PC-9 (cell line): ENCODE results near the gene OPHN1. TPM values are rescaled to one million over a fixed set of nuclear protein-coding genes. Genes with fewer than 3 reads are reported as not detected.

Experiments
- BruUV-seq: library from RNA; stranded (reverse); fragments of 400-500 nt; replicated peaks from 2 replicates; lab custom pipeline; 2021; lab: Mats Ljungman, UMichigan
- CTCF ChIA-PET: fragments of 300-600 bp; sonication (Branson Sonifier 250); formaldehyde crosslinking; loops from one replicate; lab custom pipeline; 2022; ENCODE audit warnings: antibody characterized with exemption; lab: Charles Lee
- POLR2A ChIA-PET: fragments of 300-600 bp; sonication (Branson Sonifier 250); formaldehyde crosslinking; loops from one replicate; lab custom pipeline; 2022; ENCODE audit warnings: antibody characterized with exemption; ENCODE audit not compliant: unreplicated experiment; lab: Charles Lee
- DNase-seq, 2 experiments: peaks; one replicate each; pipeline versions ENCODE4 v3.0.0 to v3.0.0-alpha.2; 2015 to 2022; ENCODE audit warnings: mixed read lengths in 1 of 2
- H2AFZ ChIP-seq: fragments of 200-600 bp; sonication (generic); 2 replicates; pipeline ENCODE4 v1.8.1; 2017; ENCODE audit warnings: antibody characterized with exemption
- H3F3A ChIP-seq: fragments of 200-600 bp; sonication (generic); 2 replicates; pipeline ENCODE4 v1.8.1; 2017; ENCODE audit warnings: antibody characterized with exemption, mild to moderate bottlenecking, low read depth; ENCODE audit not compliant: insufficient read depth
- H3K27ac ChIP-seq: fragments of 200-600 bp; sonication (generic); 2 replicates; pipeline ENCODE4 v1.6.1; 2016; ENCODE audit warnings: mixed run types
- H3K27me3 ChIP-seq: fragments of 200-600 bp; sonication (generic); 2 replicates; pipeline ENCODE4 v1.6.1; 2016; ENCODE audit warnings: low read depth, mixed run types; ENCODE audit not compliant: insufficient read depth
- H3K36me3 ChIP-seq: fragments of 200-600 bp; sonication (generic); 2 replicates; pipeline ENCODE4 v1.6.1; 2016; ENCODE audit warnings: low read depth, mixed run types
- H3K4me1 ChIP-seq: fragments of 200-600 bp; sonication (generic); replicated peaks from 2 replicates; pipeline ENCODE4 v1.6.1; 2016; ENCODE audit warnings: mixed run types; ENCODE audit not compliant: insufficient read depth
- H3K4me2 ChIP-seq: fragments of 200-600 bp; sonication (generic); 2 replicates; pipeline ENCODE4 v1.6.1; 2017; ENCODE audit warnings: mixed run types
- H3K4me3 ChIP-seq: fragments of 200-600 bp; sonication (generic); 2 replicates; pipeline ENCODE4 v1.6.1; 2016; ENCODE audit warnings: mixed run types
- H3K79me2 ChIP-seq: fragments of 200-600 bp; sonication (generic); 2 replicates; pipeline ENCODE4 v1.6.1; 2017; ENCODE audit warnings: low read depth, mixed run types
- H3K9me2 ChIP-seq: fragments of 200-600 bp; sonication (generic); 2 replicates; pipeline ENCODE4 v1.8.1; 2017; ENCODE audit warnings: mild to moderate bottlenecking; ENCODE audit not compliant: insufficient read depth
- H3K9me3 ChIP-seq: fragments of 200-600 bp; sonication (generic); 2 replicates; pipeline ENCODE4 v1.8.1; 2016; ENCODE audit warnings: low read depth; ENCODE audit not compliant: insufficient read depth
- H4K20me1 ChIP-seq: fragments of 200-600 bp; sonication (generic); 2 replicates; pipeline ENCODE4 v1.8.1; 2017; ENCODE audit not compliant: insufficient read depth
- EZH2 ChIP-seq: fragments of 200-600 bp; sonication (generic); IDR thresholded peaks from 2 replicates; pipeline ENCODE4 v1.8.0; 2017; ENCODE audit warnings: antibody characterized with exemption, low read depth
- intact Hi-C: fragments of 100-400 bp; cut with micrococcal nuclease; formaldehyde crosslinking; loops from one replicate; pipeline ENCODE4 v1.10.0; 2022; ENCODE audit not compliant: unreplicated experiment
- total RNA-seq: library from RNA; stranded (reverse); gene quantifications from 2 replicates; pipeline ENCODE4 v1.2.3, GENCODE V29; 2021
- TF ChIP-seq, protein P1 (sequence below): fragments of 200-600 bp; sonication (generic); conservative IDR thresholded peaks from 2 replicates; pipeline ENCODE4 v1.6.1; 2017; ENCODE audit warnings: mixed run types, antibody characterized with exemption, mild to moderate bottlenecking, moderate library complexity

The OPHN1 gene
- total RNA-seq, 1 experiment from 2014 or later, result 9.3 TPM

DNA sequence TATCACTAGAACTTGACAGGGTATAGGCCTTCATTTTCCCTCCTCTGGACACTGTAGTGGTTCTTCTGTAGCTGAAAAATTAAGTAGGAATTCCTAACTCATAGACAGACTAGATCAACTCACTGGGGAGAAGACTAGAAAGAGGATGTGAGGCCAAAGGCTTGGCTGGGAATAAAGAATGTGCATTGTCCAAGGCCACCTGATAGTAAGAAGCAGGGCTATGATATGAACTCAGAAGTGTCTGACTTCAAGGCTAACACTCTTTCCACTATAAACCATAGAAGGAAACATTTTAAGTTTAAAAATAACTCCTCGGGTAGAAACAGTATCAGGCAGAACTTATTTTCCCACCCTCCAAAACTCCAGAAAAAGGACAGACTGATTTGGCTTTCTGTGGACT lies 346.6 kb downstream of the OPHN1 start:
- H3K9me3 ChIP-seq, result no peaks in the 10 kb centered on the region

DNA sequence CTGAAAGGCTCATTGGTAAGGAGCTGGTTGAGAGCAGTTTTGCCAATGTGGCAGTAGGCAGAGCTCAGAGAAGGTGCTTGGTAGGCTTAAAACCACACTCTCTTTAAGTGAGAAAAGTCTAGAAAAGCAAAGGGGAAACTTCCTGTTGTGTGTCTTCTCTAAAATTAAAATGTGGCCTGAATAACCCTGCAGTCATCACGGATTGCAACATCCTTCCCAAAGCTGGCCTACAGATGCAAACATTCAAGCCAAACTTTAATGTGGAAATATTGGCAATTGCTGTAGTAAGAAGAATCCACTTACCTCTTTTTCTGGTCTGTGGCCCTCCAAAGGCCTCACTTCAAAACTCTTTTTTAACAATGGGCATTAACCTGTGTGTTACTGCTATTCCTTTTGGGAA lies 348.5 kb downstream of the OPHN1 start:
- DNase-seq, result no peak
- no peaks in the 10 kb centered on the region for H3K4me1 ChIP-seq
- H3K9me2 ChIP-seq, result no peaks in the 10 kb centered on the region
- no peak overlapping the region for H3K4me2 ChIP-seq
- no peak overlapping the region for H3K27ac ChIP-seq
- no peaks in the 10 kb centered on the region for H3K27me3 ChIP-seq
- H4K20me1 ChIP-seq, result no peaks in the 10 kb centered on the region
- BruUV-seq, result no TSS peak
- H3K4me3 ChIP-seq, result no peak overlapping the region
- H2AFZ ChIP-seq, result no peak overlapping the region
- TF ChIP-seq, protein P1, sequence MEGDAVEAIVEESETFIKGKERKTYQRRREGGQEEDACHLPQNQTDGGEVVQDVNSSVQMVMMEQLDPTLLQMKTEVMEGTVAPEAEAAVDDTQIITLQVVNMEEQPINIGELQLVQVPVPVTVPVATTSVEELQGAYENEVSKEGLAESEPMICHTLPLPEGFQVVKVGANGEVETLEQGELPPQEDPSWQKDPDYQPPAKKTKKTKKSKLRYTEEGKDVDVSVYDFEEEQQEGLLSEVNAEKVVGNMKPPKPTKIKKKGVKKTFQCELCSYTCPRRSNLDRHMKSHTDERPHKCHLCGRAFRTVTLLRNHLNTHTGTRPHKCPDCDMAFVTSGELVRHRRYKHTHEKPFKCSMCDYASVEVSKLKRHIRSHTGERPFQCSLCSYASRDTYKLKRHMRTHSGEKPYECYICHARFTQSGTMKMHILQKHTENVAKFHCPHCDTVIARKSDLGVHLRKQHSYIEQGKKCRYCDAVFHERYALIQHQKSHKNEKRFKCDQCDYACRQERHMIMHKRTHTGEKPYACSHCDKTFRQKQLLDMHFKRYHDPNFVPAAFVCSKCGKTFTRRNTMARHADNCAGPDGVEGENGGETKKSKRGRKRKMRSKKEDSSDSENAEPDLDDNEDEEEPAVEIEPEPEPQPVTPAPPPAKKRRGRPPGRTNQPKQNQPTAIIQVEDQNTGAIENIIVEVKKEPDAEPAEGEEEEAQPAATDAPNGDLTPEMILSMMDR, result no peak
- no peak for TF ChIP-seq EZH2
- intact Hi-C loops, result no loop called here
- H3K36me3 ChIP-seq, result no peaks in the 10 kb centered on the region
- H3F3A ChIP-seq, result no peaks in the 10 kb centered on the region
- H3K79me2 ChIP-seq, result no peaks in the 10 kb centered on the region
- ChIA-PET CTCF (no interaction called here), POLR2A (no interaction called here)
- no peaks in the 10 kb centered on the region for H3K9me3 ChIP-seq

More for the DNA sequence above, 346.6 kb downstream of the OPHN1 start:
- Histone ChIP-seq H3K79me2 (no peaks in the 10 kb centered on the region), H3K36me3 (no peaks in the 10 kb centered on the region), H3K4me1 (no peaks in the 10 kb centered on the region), H3K27me3 (no peaks in the 10 kb centered on the region), H3K4me3 (no peak overlapping the region), H4K20me1 (no peaks in the 10 kb centered on the region), H3F3A (no peaks in the 10 kb centered on the region), H3K4me2 (no peak overlapping the region), H3K27ac (no peak overlapping the region), H3K9me2 (no peaks in the 10 kb centered on the region), H2AFZ (no peak overlapping the region)
- DNase-seq, result no peak
- ChIA-PET CTCF (no interaction called here), POLR2A (no interaction called here)
- TF ChIP-seq, protein P1, result no peak
- no peak for TF ChIP-seq EZH2
- intact Hi-C loops, result no loop called here
- BruUV-seq, result no TSS peak

DNA sequence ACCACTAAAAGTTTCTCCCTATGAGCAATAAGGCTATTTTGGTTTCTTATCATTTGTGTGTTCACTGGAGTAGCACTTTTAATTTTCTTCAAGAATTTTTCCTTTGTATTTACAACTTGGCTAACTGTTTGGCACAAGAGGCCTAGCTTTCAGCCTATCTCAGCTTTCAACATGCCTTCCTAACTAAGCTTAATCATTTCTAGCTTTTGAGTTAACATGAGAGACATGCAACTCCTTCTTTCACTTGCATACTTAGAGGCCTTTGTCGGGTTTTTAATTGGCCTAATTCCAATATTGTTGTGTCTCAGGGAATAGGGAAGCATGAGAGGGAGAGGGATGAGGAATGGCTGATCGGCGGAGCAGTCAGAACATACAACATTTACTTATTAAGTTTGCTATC lies 349.8 kb downstream of the OPHN1 start:
- H3K36me3 ChIP-seq, result no peaks in the 10 kb centered on the region
- H3K79me2 ChIP-seq, result no peaks in the 10 kb centered on the region
- H3F3A ChIP-seq, result no peaks in the 10 kb centered on the region
- H4K20me1 ChIP-seq, result no peaks in the 10 kb centered on the region
- DNase-seq, result no peak
- no peaks in the 10 kb centered on the region for H3K9me2 ChIP-seq
- H3K27me3 ChIP-seq, result no peaks in the 10 kb centered on the region
- no peak overlapping the region for H3K4me2 ChIP-seq
- intact Hi-C loops, result no loop called here
- no TSS peak for BruUV-seq
- no peak for TF ChIP-seq EZH2
- TF ChIP-seq, protein P1, result no peak
- H3K4me1 ChIP-seq, result no peaks in the 10 kb centered on the region
- CTCF ChIA-PET, result no interaction called here
- H3K4me3 ChIP-seq, result no peak overlapping the region
- H2AFZ ChIP-seq, result no peak overlapping the region
- no peak overlapping the region for H3K27ac ChIP-seq
- POLR2A ChIA-PET, result no interaction called here
- no peaks in the 10 kb centered on the region for H3K9me3 ChIP-seq
